NCI-H1417 treated with DMSO at 0.1 percent for 48 hours (cell line): Measurements from ENCODE around the gene C14orf119.

Experiments
- DNase-seq: peaks from one replicate; lab custom pipeline; 2025; lab: John Stamatoyannopoulos, UW

C14orf119 gene

GRCh38 chr14:23109769-23110168 is 14.5 kb downstream of the C14orf119 start:
- no peak for DNase-seq

GRCh38 chr14:23110579-23111365 is 15.5 kb downstream of the C14orf119 start:
- DNase-seq: no peak

- no peak for DNase-seq
These were observed 17.3 kb downstream of the C14orf119 start for GRCh38 chr14:23112359-23113178.

GRCh38 chr14:23113431-23114119 is 18.3 kb downstream of the C14orf119 start:
- DNase-seq: no peak

GRCh38 chr14:23114120-23114458 is 18.8 kb downstream of the C14orf119 start:
- DNase-seq: no peak

- DNase-seq: no peak
These were observed 19.3 kb downstream of the C14orf119 start for GRCh38 chr14:23114669-23115038.

GRCh38 chr14:23115039-23115731 is 19.9 kb downstream of the C14orf119 start:
- DNase-seq: no peak

GRCh38 chr14:23115918-23116317 is 20.6 kb downstream of the C14orf119 start:
- no peak for DNase-seq

- no peak for DNase-seq
These were observed 22.2 kb downstream of the C14orf119 start for GRCh38 chr14:23117371-23118020.

GRCh38 chr14:23118506-23119362 is 23.4 kb downstream of the C14orf119 start, which contains the start of gene CEBPE:
Gene CEBPE (minus strand): TSS chr14:23119255. CDS start chr14:23119091, 164 bp downstream.
- DNase-seq: no peak

- DNase-seq: no peak
These were observed 24.3 kb downstream of the C14orf119 start for GRCh38 chr14:23119363-23120327.

- DNase-seq: peak; percentile 57
These were observed 25.4 kb downstream of the C14orf119 start for GRCh38 chr14:23120541-23121251.

- DNase-seq: no peak
These were observed 26.1 kb downstream of the C14orf119 start for GRCh38 chr14:23121361-23121771.

- DNase-seq: no peak
These were observed 26.8 kb downstream of the C14orf119 start for GRCh38 chr14:23122086-23122485.

GRCh38 chr14:23123419-23123818 is 28.1 kb downstream of the C14orf119 start:
- DNase-seq: no peak

- DNase-seq: no peak
These were observed 29.1 kb downstream of the C14orf119 start for GRCh38 chr14:23124337-23124954.

- DNase-seq: no peak
These were observed 29.7 kb downstream of the C14orf119 start for GRCh38 chr14:23125011-23125410.

- DNase-seq: no peak
These were observed 30.7 kb downstream of the C14orf119 start for GRCh38 chr14:23125933-23126524.
